Measurements from ENCODE around the gene TTL. TPM values are rescaled to one million over a fixed set of nuclear protein-coding genes. Genes with fewer than 3 reads are reported as not detected.

TTL gene
- total and polyA plus RNA-seq, 2 of the 13 experiments (the other 11 are each of a cell fraction or from before 2014, with no cell fraction given): 19.0 to 59.8 TPM

GRCh38 chr2:112542984-112543661 lies 61.2 kb downstream of the TTL start:
- Histone ChIP-seq H3K4me3 (replicated peaks in 1 of 3; ENCODE audit: insufficient read depth in 1 of 3, low read depth in 2 of 3, low read length in 3 of 3) (peak overlapping the region; percentile 73 to 96 (median 86)), H2AFZ (ENCODE audit: low read length) (peak overlapping the region; percentile 43), H3K36me3 (replicated peaks in 1 of 2; ENCODE audit: control insufficient read depth in 1 of 2, insufficient read depth in 2 of 2, low read length in 2 of 2) (peaks cover 7 to 24% of the 10 kb centered on the region in 2 experiments; a peak in 4 of 5 replicates), H3K4me1 (ENCODE audit: insufficient read depth, low read length) (peaks cover 26% of the 10 kb centered on the region), H3K27me3 (ENCODE audit: control insufficient read depth in 1 of 2, insufficient read depth in 2 of 2, low read length in 2 of 2) (no peaks in the 10 kb centered on the region; a peak in 1 of 5 replicates), H3K27ac (ENCODE audit: extremely low read length, insufficient read depth, low read length) (peak overlapping the region; percentile 84), H4K20me1 (ENCODE audit: insufficient read depth, low read length) (no peaks in the 10 kb centered on the region), H3K9ac (ENCODE audit: insufficient read depth, low read depth, low read length) (peak overlapping the region; percentile 82), H3K9me3 (ENCODE audit: low read length) (no peaks in the 10 kb centered on the region), H3K4me2 (ENCODE audit: low read depth, low read length) (peak overlapping the region; percentile 89), H3K79me2 (ENCODE audit: insufficient read depth, low read length) (peaks cover 50% of the 10 kb centered on the region)
- peak; percentile 14 for ATAC-seq
- DNase-seq (ENCODE audit: low spot score): peak; percentile 13
- WGBS (ENCODE audit: low lambda C conversion rate): under 1% methylated on average over 18 of the region's 18 CpGs
- ChIA-PET POLR2A (interaction anchor here (1.0 to 1.6 kb wide), 4 partner anchors 40 to 488 kb away, joined by 3 to 9 read pairs (median 5); partner anchors contain the start of gene TMEM87B), CTCF (ENCODE audit: low intra/inter-chr PET ratio, low total read pairs) (no interaction called here)
- intact Hi-C loops (cut with micrococcal nuclease; ENCODE audit: unreplicated experiment): loop anchor here (1.0 to 5.0 kb wide), 2 partner anchors 39 to 62 kb away; partner anchors contain the start of gene CHCHD5
- peak; percentile 37 for FAIRE-seq
- in situ Hi-C loops (cut with HindIII; ENCODE audit: extremely low pct_ligation_motif_present, low pct_unique_long_range_greater_than_20kb): no loop called here
- BruUV-seq (replicated peaks): no TSS peak
- TF ChIP-seq ETV6 (CRISPR knock-in tag; conservative IDR thresholded peaks at IDR 0.05): no peak
- no peak for TF ChIP-seq MEIS2 (CRISPR knock-in tag; IDR thresholded peaks at IDR 0.05)
- no peak for TF ChIP-seq ZBTB7A (CRISPR knock-in tag; IDR thresholded peaks at IDR 0.05)
- TF ChIP-seq ZNF558 (CRISPR knock-in tag; IDR thresholded peaks at IDR 0.05; ENCODE audit: borderline replicate concordance): no peak
- TF ChIP-seq IRF2 (CRISPR knock-in tag; IDR thresholded peaks at IDR 0.05): peak; percentile 46; the same call in 1 of the 2 replicates
- TF ChIP-seq USF2 (IDR thresholded peaks at IDR 0.05; ENCODE audit: low read depth, low read length): no peak
- TF ChIP-seq USF2 (CRISPR knock-in tag; IDR thresholded peaks at IDR 0.05; ENCODE audit: borderline replicate concordance): no peak
- no peak for TF ChIP-seq ZNF766 (CRISPR knock-in tag; IDR thresholded peaks at IDR 0.05; ENCODE audit: borderline replicate concordance)
- TF ChIP-seq MLXIP (CRISPR knock-in tag; IDR thresholded peaks at IDR 0.05; ENCODE audit: borderline replicate concordance): no peak
- TF ChIP-seq DNMT1 (CRISPR knock-in tag; IDR thresholded peaks at IDR 0.05): no peak
- no peak for TF ChIP-seq ZSCAN5A (CRISPR knock-in tag; IDR thresholded peaks at IDR 0.05; ENCODE audit: borderline replicate concordance)
- TF ChIP-seq ZNF441 (CRISPR knock-in tag; IDR thresholded peaks at IDR 0.05; ENCODE audit: borderline replicate concordance): no peak
- no peak for TF ChIP-seq ZFP37 (CRISPR knock-in tag; IDR thresholded peaks at IDR 0.05; ENCODE audit: borderline replicate concordance)
- no peak for TF ChIP-seq BRF2 (CRISPR knock-in tag; IDR thresholded peaks at IDR 0.05)
- no peak for TF ChIP-seq SP4 (CRISPR knock-in tag; IDR thresholded peaks at IDR 0.05)
- TF ChIP-seq AHR (CRISPR knock-in tag; IDR thresholded peaks at IDR 0.05): no peak
- peak; percentile 18 for TF ChIP-seq TEAD3 (CRISPR knock-in tag; optimal IDR thresholded peaks at IDR 0.05; ENCODE audit: borderline replicate concordance)
